GM12892 (cell line): Measurements from ENCODE around the gene SBF1.
"Not testable (repeated sequence)": the region's sequence is repeated elsewhere in the genome, so short reads cannot be mapped to it uniquely, and the experiment has no call there.

Source experiments
- DNase-seq: peaks from one replicate; pipeline ENCODE4 v3.0.0; 2011; ENCODE audit not compliant: insufficient read length
- FAIRE-seq: peaks from 2 replicates; lab custom pipeline; 2011; peaks lifted over from hg19 to GRCh38; lab: Jason Lieb, UNC
- POLR2A ChIP-seq: IDR thresholded peaks from 2 replicates; pipeline ENCODE4 v1.6.1; 2011; ENCODE audit warnings: low read depth, low read length, control low read depth
- POLR2AphosphoS5 ChIP-seq: IDR thresholded peaks from 2 replicates; pipeline ENCODE4 v1.6.1; 2011; ENCODE audit warnings: low read depth, low read length, control low read depth
- TAF1 ChIP-seq: IDR thresholded peaks from 2 replicates; pipeline ENCODE4 v1.6.1; 2011; ENCODE audit warnings: low read depth, mild to moderate bottlenecking, control low read depth, low read length, borderline replicate concordance

The SBF1 gene

DNA sequence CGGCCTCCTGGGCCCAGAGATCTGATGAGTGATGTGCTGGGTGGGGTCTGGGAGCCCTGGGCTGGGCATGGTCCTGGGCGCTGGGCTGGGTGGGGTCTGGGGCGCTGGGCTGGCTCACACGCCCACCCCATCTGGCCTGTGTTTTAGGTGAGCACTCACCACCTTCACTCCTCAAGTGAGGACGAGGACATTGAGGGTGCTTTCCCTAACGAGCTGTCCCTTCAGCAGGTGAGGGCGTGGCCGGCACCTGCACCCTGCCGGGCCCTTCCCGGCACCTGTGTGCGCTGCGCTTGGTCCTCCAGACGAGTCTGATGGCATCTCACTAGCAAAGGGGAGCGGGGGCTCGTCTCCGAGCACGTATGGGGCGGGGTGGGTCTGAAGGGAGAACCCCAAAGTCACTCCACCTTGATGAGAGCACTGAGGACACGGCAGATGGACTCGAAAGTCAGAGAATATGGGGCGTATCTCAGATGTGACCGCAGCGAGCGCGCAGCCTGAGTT, 37.9 kb downstream of the SBF1 start:
- DNase-seq (no peak), FAIRE-seq (no peak)
- no peak for TF ChIP-seq TAF1
- TF ChIP-seq POLR2AphosphoS5, result no peak
- no peak for TF ChIP-seq POLR2A

DNA sequence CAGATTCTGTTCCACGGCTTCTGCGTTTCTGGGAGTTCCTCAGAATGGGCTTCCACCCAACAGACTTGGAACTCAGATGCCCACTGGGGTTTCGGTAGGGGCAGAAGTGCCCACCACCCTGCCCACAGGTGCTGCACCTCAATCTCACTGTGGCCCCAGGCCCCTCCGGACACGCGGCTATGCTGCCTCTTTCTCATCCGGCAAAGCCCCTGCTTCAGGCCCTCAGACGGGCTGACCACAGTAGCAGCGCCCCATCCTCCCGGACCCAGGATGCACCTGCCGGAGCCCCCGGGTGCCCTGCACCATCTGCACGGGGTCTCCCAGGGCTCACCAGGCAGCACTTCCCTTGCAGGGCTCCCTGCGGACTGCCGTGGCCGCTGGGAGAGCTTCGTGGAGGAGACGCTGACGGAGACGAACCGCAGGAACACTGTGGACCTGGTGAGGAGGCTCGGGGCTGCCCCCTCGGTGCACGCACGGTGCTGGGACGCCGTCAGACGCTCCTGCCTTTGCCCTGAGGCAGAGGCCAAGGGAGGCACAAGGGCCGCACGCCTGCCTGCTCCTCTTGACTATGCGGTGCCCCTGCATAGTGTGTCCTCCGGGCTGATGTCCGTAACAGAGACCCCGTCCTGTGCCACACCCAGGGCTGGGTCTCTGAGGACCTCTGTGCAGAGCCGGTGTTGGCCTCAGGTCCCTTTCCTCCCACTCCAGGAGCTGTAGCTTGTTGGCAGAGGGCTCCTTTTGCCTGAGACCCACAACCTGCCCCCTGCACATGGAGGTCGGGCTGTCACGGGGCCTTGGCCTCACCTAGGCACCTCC, 38.6 kb downstream of the SBF1 start:
- FAIRE-seq (no peak), DNase-seq (no peak)
- TF ChIP-seq POLR2A (no peak), TAF1 (no peak), POLR2AphosphoS5 (no peak)

DNA sequence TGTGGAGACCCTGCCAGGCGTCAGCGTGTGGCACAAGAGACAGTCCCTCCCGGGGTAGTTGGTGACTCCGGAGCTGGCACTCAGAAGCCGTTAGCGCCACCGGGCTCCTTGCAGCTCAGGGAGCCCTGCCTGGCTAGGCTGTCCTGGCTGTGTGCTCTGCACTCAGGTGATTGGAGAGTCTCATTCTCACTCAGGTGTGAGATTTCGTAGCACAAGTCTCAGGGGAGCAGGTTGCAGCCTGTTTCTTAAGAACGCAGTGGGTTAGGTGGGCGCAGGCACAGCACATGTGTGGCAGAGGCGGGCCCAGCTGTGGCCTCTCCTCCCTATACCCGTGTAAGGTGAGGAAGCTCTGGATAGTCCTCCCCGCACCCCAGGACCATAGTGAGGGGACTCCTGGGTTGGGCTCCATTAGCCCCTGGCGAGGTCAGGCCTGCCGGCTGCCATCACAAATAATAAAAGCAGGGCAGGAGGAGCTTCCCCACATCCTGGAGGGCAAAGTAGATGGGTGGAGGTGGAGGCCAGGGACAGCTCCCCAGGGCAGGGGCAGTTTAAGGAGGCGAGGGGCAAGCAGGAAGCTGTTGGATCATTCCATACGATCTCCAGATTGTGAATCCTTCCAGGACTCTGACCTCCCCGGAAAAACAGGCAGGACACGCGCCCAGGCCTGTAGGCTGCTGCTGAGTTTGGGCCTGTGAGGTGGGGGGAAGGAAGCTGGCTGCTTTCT, 39.4 kb downstream of the SBF1 start:
- DNase-seq (no peak), FAIRE-seq (no peak)
- TF ChIP-seq TAF1, result no peak
- TF ChIP-seq POLR2A, result no peak
- TF ChIP-seq POLR2AphosphoS5, result no peak

DNA sequence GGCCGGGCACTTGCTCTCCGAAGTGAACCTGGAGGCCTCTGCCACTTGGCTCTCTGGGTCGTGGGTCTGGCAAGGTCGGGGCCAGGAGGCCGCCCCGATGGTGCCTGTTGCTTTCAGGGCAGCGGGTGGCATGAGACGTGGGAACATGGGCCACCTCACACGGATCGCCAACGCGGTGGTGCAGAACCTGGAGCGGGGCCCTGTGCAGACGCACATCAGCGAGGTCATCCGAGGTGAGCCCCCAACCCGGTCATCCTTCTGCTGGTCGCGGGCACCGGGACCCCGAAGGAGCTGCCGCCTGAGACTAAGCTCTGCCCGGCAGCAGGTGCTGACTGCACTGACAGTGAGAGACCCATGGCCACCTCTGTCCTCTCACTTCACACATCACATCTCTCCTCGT, 40.0 kb downstream of the SBF1 start:
- FAIRE-seq (no peak), DNase-seq (no peak)

DNA sequence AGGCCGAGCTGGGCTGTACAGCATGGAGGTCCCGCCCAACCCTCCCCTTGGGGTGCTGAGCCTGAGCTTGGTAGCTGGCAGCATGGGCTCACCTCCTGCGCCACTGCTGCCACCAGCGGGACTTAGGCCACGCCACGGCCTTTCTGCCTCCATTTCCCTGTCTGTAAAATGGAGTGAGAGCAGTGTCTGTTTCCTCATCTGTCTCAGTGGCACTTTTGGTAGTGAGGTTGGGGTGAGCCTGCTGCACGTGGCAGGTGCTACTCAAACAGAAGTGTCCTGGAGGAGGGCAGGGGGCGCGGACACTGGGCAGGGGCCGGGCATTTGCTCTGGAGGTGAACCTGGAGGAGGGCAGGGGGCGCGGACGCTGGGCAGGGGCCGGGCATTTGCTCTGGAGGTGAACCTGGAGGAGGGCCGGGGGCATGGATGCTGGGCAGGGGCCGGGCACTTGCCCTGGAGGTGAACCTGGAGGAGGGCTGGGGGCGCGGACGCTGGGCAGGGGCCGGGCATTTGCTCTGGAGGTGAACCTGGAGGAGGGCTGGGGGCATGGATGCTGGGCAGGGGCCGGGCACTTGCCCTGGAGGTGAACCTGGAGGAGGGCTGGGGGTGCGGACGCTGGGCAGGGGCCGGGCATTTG, 41.8 kb downstream of the SBF1 start:
- not testable (repeated sequence) for FAIRE-seq, DNase-seq

More for the DNA sequence above, 40.0 kb downstream of the SBF1 start:
- TF ChIP-seq POLR2A, result no peak
- TF ChIP-seq TAF1, result no peak
- TF ChIP-seq POLR2AphosphoS5, result no peak

DNA sequence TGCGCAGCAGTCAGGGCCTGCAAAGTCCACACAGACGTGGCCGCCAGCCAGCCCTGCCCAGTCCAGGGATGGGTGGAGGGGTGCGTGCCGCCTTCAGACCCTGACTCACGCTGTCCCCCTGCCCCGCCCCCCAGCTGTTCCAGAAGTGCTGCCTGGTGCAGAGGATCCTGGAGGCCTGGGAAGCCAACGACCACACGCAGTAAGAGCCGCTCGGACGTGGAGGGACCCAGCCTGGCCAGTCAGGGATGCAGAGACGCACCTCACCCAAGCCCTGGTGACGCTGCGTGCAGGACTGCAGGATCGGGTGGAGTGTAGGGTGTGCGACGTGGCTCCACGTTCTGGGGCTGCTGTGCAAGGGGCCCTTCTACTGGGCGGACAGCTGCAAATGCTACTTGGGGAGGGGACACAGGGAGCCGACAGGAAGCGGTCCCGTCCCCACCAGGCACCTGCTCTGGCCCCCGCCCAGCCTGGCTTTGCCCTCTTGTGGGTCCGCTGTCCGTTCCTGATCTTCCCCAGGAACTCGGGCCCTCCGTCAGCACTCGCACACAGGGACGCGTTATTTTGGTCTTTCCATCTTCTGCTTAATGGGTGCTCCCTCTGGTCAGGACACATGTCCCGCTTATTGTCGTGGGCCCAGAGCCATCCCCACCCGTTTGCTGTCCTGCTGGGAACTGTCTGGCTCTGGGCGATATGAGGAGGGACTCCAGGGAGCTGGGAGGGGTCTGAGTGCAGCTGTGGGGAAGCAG, 42.5 kb downstream of the SBF1 start:
- FAIRE-seq, result no peak
- DNase-seq, result no peak
- no peak for TF ChIP-seq TAF1
- TF ChIP-seq POLR2A, result no peak
- no peak for TF ChIP-seq POLR2AphosphoS5

DNA sequence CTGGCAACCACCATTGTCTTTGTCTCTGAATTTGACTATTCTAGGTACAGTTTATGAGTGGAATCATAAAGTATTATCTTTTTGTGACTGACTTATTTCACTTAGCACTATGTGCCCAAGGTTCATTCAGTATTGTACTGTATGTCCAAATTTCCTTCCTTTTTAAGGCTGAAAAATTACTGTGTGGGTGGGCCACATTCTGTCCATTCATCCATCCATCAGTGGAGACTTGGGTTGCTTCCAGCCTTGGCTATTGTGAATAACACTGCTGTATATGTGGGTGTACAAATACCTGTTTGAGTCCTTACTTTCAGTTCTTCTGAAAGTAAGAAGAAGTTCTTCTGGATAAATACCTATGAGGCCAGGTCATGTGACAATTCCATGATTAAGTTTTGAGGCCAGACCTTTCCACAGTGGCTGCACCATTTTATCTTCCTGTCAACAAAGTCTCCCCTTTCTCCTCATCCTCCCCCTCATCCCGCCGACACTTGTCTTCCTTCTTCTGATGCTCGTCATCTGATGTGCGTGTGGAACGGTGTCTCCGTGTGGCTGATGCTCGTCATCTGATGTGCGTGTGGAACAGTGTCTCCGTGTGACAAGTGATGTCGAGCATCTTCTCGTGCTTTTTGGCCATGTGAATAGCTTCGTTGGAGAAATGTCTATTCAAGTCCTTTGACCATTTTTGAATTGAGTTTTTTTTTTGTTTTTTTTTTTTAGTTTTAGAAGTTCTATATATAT, 49.5 kb downstream of the SBF1 start:
- no peak for DNase-seq
- TF ChIP-seq POLR2A (no peak), POLR2AphosphoS5 (no peak)
- no peak for FAIRE-seq

DNA sequence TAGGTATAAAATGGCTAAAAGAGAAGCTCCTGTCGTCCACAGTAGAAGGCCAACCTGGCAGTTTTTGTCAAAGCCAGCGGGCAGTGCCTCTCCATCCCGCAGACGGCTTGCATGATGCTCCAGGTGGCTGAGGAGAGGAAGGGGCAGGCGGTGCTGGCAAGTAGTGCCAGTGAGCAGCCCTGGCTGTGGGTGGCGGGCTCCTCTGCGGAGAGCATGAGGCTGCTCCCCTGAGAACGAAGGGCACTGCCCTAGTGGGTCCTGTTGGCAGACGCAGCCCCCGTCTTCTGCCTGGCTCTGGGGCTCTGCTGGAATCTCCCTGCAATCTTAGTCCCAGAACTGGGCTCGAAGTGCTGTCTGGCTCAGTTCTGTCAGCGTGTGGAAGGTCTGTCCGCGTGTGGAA, 50.9 kb downstream of the SBF1 start:
- FAIRE-seq (no peak), DNase-seq (no peak)
- TF ChIP-seq POLR2A (no peak), POLR2AphosphoS5 (no peak), TAF1 (no peak)

DNA sequence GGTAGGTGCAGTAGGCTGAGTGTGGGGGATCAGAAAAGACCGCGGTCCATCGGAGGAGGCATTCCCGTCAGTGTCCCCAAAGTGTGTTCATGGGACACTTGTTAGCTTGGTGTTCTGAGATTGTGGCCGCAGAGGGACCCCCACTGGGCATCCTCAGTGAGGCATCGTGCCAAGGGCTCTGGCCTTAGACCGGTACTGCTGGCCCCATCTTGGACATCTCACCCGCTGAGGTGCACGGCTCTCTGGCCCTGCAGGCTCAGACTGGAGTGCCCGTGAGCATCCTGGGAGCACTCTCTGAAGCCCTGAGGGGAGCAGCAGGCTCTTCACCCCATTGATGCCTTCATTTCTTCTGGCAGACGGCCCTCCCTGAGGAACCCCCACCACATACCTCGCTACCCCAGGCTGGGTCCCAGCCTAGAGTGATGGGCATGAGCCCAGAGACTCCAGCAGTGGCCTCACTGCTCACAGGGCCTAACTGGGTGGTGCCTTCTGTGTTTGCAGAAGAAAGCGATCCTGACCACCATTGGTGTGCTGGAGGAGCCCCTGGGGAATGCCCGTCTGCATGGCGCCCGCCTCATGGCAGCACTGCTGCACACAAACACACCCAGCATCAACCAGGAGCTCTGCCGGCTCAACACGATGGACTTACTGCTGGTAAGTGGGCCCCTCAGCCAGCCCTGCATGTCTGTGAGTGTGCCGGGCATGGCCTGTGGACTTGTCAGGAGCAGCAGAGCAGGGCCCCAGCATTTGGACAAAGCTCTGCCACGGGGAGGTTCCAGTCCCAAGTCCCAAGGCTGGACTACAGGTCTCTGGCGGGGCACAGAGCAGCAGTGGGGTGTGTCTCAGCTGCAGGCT, 51.6 kb downstream of the SBF1 start:
- FAIRE-seq (no peak), DNase-seq (no peak)
- no peak for TF ChIP-seq POLR2AphosphoS5
- no peak for TF ChIP-seq TAF1
- no peak for TF ChIP-seq POLR2A

DNA sequence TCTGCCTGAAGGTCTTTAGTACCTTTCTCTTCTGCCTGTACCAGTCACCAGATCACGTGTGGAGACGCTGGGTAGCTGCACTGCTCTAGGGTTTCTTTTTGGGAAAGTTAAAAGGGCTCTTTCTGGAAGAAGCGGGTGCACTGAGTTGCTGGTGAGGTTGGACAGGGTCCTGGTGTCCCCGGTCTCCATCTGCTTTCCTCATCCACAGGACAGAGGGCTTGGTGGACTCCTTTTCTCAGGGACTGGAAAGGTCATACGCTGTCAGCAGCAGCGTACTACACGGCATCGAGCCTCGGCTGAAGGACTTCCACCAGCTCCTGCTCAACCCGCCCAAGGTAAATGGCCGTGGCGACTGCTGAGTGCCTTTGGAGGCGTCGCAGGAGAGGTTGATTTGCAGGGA, 52.8 kb downstream of the SBF1 start:
- no peak for FAIRE-seq
- TF ChIP-seq POLR2A, result no peak
- no peak for TF ChIP-seq POLR2AphosphoS5
- no peak for TF ChIP-seq TAF1
- DNase-seq, result no peak
